GM20431 (cell line): ENCODE data around the gene SSPN.

ENCODE experiments used
- in situ Hi-C: fragments of 300-500 bp; cut with MseI, MboI; formaldehyde crosslinking; loops from one replicate; pipeline ENCODE4 v1.15.0; 2020; ENCODE audit warnings: low sequenced_read_pairs; ENCODE audit not compliant: unreplicated experiment

SSPN gene

DNA sequence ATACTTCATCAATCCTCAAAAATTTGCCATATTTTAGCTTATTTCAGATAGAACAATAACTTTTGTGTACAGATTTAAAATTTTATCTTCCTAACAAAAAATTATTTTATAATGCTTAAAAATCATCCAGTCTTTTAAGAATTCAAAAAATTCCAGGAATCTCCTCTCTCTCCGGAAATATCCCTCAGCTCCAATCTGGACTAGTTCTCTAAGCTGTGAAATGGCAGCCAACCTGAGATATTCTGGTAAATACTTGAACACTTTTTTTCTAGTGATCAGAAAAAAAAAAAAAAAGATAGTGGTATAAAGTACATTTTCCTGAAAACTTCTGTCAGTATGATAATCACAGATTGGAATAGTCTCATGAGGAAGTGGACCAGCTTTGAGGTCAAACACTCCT, 57.6 kb downstream of the SSPN start:
- in situ Hi-C loops, result no loop called here

DNA sequence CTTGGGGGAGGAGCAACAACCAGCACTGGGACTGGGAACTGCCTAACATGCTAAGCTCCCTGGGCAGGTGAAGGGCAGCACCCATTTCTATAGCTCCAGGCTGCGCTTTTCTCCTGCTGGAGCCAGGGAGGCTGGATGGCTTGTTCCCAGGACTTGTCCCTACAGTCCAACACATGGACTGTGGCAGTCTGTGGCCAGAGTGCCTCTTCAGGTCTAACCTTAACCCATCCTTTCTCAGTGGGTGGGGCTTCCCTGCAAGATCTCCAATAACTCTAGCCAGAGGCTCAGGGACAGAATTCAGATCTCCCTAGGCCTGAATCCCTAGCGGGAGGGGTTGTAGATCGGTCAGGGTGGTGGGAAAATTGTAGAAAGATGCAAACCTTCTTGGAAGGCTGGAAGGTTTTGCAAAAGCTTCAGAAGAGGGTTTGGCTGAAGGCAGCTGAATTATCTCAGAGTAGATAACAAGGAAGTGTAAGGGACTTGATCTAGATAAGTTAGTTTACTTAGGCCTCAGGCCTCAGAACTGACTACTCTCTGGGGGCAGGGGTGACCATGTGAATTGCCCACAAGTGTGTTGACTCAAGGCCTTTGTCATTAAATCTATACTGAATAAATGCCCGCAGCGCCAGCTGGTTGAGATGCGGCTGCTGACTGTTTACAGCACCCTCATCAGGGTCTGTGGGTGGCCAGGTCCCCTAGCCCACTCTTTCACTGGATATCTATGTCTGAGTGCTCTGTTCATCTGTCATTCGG, 60.7 kb downstream of the SSPN start:
- in situ Hi-C loops, result no loop called here

DNA sequence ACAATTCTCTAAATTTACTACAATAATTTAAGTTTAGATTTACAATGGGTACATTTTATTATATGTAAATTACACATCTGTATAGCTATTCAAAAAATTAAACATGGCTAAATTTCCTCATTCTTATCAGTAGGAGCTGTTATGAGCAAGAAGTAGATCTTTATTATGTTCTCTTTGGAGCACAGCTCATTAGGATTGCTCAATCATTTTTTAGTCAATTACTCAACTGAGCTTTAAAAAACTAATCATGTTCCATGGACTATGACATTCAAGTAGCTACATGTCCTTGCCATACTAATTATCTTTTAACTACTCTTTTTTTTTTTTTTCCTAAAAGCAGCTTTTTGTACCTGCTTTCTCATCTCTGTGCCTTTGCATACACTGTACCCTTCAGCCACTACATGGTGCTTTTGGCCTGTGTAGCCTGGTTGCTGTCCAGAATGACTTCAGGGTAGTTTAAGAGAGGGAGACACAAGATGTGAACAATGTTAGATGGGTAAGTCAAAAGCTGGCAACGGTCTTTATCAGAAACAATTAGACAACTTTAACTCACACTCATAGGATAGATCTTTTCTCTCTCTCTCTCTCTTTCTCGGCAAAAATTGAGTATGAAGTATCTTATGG, 69.0 kb downstream of the SSPN start:
- in situ Hi-C loops, result no loop called here

DNA sequence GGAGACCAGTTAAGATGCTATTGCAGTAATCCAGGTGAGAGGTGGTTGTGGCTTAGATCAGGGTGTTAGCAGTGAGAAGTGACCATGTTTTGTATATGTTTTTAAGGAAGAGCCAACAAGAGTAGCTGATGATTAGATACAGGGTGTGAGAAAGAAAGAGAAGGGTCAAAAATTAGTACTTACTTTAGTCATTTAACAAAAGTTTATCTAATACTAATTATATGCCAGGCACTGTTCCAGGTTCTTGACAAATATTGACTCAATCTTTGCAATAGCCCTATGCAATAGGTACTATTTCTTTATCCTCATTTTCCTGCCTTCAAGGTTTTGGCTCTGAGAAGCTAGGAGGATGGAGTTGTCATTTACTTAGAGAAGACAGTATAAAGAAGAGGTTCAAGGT, 70.2 kb downstream of the SSPN start:
- in situ Hi-C loops, result no loop called here

DNA sequence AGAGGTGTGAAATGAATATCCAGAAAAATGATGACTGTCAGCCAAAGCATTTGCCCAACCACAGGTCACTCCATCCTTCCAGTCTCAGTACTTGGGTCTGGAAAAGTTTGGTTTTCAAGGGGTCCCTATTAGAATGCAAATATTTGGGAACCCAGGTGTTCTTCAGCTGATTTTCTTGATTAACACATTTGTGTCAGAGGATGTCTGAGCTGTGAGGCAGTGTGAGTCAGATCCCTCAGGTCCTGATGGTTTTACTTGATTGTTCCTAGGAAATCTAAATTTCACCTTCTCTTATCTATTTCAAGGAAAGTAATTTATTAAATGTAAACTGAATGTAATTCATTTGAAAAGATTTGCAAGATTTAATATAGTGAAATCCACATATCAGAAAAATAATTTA, 71.5 kb downstream of the SSPN start:
- in situ Hi-C loops, result no loop called here

DNA sequence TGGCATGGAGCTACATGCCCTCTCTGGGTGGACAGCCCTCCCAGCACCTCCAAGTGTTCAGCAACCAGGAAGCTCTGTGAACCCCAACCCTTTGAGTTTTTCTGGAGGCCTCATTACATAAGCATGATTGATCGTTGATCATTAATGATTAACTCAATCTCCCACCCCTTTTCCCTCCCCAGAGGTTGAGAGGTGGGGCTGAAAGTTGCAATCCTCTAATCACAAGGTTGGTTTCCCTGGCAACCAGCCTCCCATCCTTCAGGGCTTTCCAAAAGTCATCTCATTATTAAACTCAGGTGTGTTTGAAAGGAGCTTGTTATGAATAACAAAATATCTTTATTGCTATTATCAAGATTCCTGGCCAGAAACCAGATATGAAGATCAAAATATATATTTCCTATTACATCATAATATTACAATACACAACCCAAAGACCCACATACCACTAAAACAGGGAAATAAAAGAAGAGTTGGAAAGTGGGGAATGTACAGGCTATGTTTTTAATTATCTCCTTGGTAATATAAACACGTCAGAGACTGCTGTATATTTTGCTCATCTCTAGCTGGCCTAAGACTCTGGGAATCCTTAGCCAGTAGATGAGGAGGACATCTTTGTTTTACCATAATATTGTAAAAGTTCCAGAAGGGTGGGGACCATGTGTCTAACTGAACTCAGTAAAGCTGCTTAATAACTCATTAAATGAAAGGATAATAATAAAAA, 73.6 kb downstream of the SSPN start:
- in situ Hi-C loops, result no loop called here

DNA sequence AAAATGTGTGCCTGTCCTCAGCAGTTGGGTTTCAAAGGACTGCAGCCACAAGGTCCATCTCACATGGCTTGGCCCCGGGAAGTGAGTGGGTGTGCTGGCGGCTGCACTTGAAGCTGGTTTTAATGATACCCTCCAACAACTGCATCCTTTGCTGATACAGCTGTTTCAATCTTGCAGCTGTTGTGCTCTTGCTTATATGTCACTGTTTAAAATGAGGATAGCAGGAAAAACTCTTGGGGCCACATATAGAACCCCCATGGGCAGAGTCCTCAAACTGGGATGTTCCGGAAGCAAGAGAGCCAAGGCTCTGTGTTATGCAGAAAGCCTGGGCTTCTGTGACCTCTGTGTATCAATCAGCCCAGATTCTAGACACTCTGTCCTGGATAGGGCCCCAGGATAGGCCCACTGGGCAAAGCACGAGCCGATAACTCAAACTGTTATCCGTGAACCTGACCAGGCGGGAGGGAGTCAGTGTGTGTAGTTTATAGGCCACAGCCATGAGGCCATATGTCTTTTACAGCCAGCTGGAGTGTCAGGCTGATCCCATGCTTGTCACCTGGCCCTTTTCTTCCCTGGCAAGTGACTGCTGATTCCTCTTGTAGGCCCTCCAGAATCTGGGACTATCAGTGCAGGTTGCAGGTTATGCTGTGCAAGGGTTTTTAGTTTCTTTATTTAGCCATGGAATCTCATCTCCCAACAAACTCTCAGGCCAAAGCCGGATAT, 74.3 kb downstream of the SSPN start:
- in situ Hi-C loops, result no loop called here

DNA sequence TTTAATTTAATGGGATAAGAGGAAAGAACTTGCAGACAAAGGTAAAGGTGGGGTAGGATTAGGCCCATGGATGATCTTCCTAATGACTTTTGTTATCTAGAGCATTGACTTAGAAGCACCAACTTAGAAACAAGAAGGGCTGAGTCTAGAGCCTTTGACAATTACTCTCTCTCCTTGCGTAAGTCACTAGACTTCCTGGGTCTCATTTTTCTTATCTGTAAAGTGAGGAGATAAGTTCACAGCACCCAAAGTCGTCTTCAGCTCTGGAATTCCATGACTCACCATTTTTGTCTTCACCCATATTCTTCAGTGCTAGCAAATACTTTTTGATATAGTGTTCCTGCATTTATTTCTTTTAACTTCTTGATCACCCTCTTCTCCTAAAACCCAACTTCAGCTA, 75.7 kb downstream of the SSPN start:
- in situ Hi-C loops, result no loop called here

DNA sequence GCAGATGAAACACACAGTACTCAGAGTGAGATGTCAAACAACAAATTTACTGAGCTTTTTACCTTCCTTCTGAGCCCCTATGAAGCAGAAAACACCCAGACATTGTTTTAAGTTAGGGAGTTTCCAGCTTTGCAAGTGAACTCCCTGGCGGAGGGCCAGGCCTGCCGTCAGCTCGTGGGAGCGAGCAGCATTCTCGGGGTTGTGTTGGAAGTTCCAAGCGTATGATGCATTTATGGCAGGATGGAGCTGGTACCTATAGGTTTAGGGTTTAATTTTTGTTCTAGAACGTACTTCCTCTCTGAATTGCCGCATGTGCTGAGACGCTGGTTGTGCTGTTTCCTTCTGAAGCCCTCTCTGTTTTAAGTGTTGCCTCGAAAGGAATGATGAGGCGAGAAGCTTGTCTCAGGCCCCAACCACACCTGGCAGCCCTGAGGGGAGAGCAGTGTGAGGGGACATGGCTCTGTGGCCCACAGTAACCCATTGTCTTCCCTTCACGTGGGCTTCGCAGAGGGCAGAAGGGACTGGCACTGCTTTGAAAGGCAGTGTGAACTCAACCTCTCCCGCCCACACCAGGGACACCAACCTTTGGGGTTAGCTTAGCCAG, 76.6 kb downstream of the SSPN start:
- in situ Hi-C loops, result no loop called here

DNA sequence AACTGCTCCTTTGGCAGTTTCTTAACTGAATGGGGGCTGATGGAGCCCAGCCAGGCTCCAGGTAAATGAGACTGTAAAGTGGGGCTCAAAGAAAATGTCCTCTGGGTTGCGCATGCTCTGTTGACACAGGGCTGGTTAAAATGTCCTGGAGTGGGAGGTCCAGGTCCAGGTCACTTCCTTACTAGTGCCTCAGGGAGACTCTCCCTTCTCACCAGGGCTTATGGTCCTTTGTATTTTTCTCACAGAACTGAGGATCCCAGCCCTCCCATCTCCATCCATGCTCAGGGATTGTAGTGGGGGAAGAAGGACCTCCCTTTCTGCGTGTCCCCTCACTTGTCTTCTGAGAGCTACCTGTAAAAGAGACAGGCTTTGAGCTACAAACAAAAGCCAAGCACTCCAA, 77.5 kb downstream of the SSPN start:
- in situ Hi-C loops, result no loop called here

DNA sequence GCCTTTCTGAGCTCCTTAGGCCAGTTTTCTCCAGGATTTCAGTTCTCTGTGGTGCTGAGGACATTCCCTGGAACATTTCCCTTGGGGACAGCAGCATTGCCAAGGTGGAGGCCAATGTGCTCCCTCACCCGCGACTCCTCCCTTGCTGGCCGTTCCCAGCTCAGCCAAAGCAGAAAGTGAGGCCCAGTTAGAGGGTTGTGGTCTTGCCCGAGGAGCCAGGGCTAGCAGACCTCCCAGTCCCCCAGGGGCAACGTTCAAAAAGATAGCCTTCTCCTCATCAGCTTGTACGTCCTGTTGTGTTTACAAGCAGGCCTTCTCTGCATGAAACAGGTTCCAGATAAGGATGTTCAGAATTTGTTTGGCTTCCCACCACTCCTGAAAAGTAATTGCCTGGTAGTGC, 78.4 kb downstream of the SSPN start:
- in situ Hi-C loops, result no loop called here

DNA sequence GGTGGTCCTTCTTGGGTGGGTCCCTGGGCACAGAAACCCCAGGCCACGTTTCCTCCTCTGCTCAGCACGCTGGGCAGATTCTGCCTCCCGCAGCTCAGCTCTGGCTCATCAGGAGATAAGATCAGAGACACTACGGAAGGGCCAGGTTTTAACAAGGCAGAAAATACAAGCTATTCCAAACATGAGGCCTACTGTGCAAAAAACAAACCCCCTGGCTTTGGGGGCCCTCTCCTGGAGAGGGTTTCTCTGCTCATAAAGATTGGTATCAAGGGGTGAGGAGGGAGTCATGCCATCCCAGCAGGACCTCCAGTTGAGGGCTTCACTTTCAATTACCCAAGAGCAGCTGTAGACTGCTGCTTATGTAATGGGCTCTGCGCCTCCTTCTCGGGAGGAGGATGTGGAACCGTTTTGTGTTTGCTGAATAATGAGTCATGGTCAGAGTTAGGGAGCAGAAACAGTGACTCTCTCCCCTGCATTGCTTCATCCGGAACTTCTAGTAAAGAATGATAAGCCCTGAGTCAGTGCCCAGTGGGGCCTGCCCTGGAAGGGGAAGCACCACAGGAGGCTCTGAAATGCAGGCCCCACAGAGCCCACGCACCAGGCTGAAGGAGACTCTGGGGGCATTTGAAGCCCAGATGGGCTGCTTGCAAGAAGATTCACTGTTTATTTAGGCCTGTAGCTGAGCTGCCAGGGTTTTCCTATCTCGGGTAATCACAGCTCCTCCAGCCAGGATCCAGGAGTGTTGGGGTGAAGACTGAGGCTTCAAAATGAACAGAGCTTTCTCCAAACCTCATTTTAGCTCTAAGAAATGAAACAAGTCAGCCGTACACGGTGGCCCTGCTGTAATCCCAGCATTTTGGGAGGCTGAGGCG, 79.3 kb downstream of the SSPN start:
- in situ Hi-C loops, result no loop called here

DNA sequence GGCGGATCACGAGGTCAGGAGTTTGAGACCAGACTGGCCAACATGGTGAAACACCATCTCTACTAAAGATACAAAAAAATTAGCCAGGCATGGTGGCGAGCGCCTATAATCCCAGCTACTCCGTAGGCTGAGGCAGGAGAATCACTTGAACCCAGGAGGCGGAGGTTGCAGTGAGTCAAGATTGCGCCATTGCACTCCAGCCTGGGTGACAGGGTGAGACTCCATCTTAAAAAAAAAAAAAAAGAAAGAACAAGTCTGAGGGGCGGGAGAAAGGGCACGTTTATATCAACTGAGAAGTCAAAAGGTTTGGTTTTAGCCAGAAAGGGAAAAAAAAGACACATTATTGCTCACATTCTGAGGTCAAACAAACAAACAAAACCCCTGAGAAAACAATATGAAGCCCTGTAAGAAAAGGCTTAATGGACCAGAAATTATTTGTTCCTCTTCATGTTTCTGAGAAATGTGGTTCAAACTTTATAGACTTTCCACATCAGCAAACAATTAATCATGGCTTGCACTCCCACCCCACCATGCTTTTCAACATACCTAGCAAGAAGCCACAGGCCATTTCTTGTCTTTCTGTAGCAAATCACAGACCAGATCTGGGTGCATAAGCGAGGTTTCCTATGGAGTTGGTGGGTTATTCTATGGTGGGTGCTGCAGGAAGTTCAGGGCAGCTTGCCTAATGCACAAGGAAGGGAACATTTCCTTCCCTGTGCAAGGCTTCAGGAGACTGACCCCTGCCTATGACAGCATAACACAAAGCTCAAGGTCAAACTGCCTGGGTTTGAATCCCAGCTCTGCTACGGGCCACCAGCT, 80.1 kb downstream of the SSPN start:
- in situ Hi-C loops, result no loop called here

DNA sequence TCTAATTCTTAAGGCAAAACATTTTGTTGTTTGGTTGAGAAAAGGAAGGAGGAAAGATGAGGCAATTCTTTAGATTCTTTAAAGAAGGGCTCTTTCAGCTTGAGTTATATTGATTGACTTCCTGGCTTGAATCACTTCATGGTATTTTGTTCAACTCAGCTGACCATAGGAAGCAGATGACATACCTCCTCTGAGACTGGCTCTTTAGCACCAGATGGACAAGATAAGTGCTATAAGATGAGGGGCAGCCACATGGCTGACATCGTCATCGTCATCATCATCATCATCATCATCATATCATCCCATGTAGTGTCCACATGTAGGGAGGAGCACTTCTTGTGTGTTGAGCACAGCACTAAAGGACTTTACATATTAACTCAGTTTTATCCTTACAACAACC, 81.3 kb downstream of the SSPN start:
- in situ Hi-C loops, result no loop called here

DNA sequence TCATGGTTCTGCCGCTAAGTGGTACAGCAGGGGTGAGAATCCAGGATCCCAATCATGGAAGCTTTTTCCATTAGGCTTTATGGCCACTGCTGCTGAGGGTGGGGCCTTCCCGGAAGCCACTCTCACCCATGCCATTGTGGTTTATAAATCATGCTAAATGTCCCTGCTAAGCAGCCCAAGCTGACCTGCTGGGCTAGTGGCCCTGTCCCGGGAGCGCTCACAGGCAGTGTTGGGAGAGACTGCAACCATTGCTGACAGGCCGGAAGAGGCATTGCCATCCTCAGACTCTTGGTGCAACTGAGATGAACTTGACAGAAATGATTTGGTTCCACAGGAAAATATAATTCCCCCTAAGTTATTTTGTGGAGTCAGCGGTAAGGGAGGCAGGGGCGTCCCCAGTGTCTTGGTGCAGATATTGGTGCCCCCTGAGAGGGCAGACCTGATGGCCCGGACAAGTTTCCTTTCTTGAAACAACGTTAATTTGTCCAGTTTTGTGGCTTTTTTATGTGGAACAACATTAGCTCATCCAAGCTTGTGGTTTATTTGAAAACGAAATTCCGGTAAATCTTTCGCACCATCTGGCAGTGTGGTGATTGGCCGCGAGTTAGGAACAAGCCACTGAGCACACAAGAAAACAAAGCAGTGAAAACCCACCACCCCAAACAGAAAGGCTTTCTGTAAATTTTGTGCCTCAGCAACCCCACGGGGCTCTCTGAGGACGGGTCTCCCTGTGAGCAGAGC, 82.3 kb downstream of the SSPN start:
- in situ Hi-C loops, result no loop called here

DNA sequence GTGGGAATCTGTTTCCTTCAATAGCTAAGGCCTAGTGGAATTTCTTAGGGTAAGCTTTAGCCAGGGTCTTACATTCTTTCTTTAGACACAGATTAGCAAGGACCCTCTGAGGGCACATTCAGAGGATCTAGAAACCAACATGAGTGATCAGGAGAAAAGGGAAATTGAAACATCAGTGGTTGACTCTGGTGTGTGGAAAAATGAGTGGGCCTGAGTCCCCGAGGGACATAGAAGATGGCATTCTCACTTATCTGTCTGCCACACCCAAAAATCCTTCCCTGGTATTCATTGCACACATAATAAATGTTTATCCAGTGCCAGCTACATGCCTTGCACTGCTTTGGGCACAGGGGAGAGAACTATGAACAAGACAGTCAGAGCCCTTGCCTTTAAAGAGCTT, 82.9 kb downstream of the SSPN start:
- in situ Hi-C loops, result no loop called here

DNA sequence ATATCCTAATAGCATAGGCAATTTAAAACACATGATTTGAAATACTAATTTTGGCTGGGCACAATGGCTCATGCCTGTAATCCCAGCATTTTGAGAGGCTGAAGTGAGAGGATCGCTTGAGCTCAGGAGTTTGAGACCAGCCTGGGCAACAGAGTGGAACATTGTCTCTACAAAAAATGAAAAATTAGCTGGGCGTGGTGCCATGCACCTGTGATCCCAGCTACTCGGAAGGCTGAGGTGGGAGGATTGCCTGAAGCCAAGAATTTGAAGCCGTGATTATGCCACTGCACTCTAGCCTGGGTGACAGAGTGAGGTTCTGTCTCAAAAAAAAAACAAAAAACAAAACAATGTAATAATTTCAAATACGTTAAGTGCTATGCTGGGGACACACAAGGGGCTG, 83.3 kb downstream of the SSPN start:
- in situ Hi-C loops, result no loop called here

DNA sequence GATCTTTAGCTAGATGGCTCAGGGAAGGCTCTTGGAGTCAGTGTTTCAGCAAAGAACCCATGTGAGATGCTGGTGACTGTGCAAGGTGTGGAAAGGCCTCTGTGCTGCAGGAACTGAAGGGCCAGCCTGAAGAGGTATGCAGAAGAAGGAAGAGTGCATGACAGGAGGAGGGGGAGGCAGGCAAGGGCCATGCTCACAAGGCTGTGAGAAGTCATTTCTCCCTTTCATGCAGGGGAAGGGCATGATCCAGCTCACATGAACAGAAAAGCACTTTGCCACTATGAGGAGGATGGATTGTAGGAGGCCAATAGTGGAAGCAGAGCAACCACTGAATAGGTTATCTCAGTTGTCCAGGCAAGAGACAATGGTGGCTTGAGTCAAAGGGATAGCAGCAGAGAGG, 83.7 kb downstream of the SSPN start:
- in situ Hi-C loops, result no loop called here
